H1 (cell line): ENCODE measurements around the gene TGIF1. TPM values are rescaled to one million over a fixed set of nuclear protein-coding genes. Genes with fewer than 3 reads are reported as not detected.

Experiments
- CTCF ChIA-PET: fragments of 300-600 bp; sonication (Branson Sonifier 250); formaldehyde crosslinking; loops from one replicate; lab custom pipeline; 2021; ENCODE audit not compliant: partially characterized antibody; lab: Charles Lee
- POLR2A ChIA-PET: fragments of 300-600 bp; sonication (Branson Sonifier 250); formaldehyde crosslinking; loops from one replicate; lab custom pipeline; 2021; ENCODE audit warnings: inconsistent platforms; ENCODE audit not compliant: partially characterized antibody; lab: Charles Lee
- DNase-seq, 2 experiments: peaks; one replicate each; pipeline versions ENCODE4 v3.0.0 to v3.0.0-alpha.2; 2010 to 2022; ENCODE audit warnings: low spot score in 2 of 2, low read depth in 1 of 2, mixed read lengths in 1 of 2
- FAIRE-seq: peaks from 2 replicates; lab custom pipeline; 2011; peaks lifted over from hg19 to GRCh38; lab: Jason Lieb, UNC
- H2AFZ ChIP-seq: 2 replicates; pipeline ENCODE4 v1.8.1; 2012; ENCODE audit warnings: low read length, inconsistent platforms
- H2AK5ac ChIP-seq: 2 replicates; pipeline ENCODE4 v1.6.1; 2013; ENCODE audit warnings: low read depth, low read length
- H2BK120ac ChIP-seq: replicated peaks from 2 replicates; pipeline ENCODE3; 2013; ENCODE audit warnings: low read depth, low read length, inconsistent platforms
- H2BK12ac ChIP-seq: 2 replicates; pipeline ENCODE4 v1.6.1; 2013; ENCODE audit warnings: low read depth, low read length
- H2BK15ac ChIP-seq: 2 replicates; pipeline ENCODE4 v1.6.1; 2013; ENCODE audit warnings: low read length
- H2BK20ac ChIP-seq: 2 replicates; pipeline ENCODE4 v1.6.1; 2013; ENCODE audit warnings: low read length
- H2BK5ac ChIP-seq: 2 replicates; pipeline ENCODE4 v1.6.1; 2013; ENCODE audit warnings: low read depth, low read length
- H3K14ac ChIP-seq: 2 replicates; pipeline ENCODE4 v1.6.1; 2013; ENCODE audit warnings: inconsistent platforms; ENCODE audit not compliant: insufficient read length
- H3K18ac ChIP-seq: 2 replicates; pipeline ENCODE4 v1.6.1; 2013; ENCODE audit warnings: low read length; ENCODE audit errors: extremely low read depth
- H3K23ac ChIP-seq: 2 replicates; pipeline ENCODE4 v1.6.1; 2013; ENCODE audit warnings: inconsistent platforms; ENCODE audit not compliant: insufficient read length
- H3K23me2 ChIP-seq: 2 replicates; pipeline ENCODE4 v1.6.1; 2013; ENCODE audit warnings: low read depth, low read length
- H3K27ac ChIP-seq: 2 replicates; pipeline ENCODE4 v1.6.1; 2011; ENCODE audit warnings: low read depth, low read length, inconsistent platforms
- H3K27me3 ChIP-seq, 4 experiments: replicated peaks in 1 of 4; 1 replicate in 1 of 4; 2 replicates in 3 of 4; pipeline versions ENCODE4 v1.6.1 to v1.8.1; 2011 to 2013; ENCODE audit warnings: low read length in 3 of 4, mild to moderate bottlenecking in 3 of 4, inconsistent platforms in 2 of 4, mixed read lengths in 2 of 4, moderate library complexity in 1 of 4; ENCODE audit not compliant: control insufficient read depth in 3 of 4, insufficient read depth in 3 of 4; ENCODE audit errors: extremely low read depth in 1 of 4
- H3K36me3 ChIP-seq, 4 experiments: 2 replicates each; pipeline versions ENCODE4 v1.6.1 to v1.8.1; 2011 to 2013; ENCODE audit warnings: mild to moderate bottlenecking in 4 of 4, low read length in 3 of 4, moderate library complexity in 2 of 4, control low read depth in 1 of 4, inconsistent platforms in 1 of 4; ENCODE audit not compliant: insufficient read depth in 4 of 4, control insufficient read depth in 2 of 4
- H3K4ac ChIP-seq: replicated peaks from 2 replicates; pipeline ENCODE3; 2013; ENCODE audit warnings: low read length, low read depth, mixed read lengths, inconsistent platforms; ENCODE audit not compliant: insufficient read length
- H3K4me1 ChIP-seq, 4 experiments: replicated peaks in 1 of 4; 1 replicate in 1 of 4; 2 replicates in 3 of 4; pipeline versions ENCODE4 v1.6.1 to v1.8.1; 2011 to 2013; ENCODE audit warnings: low read length in 3 of 4, inconsistent platforms in 2 of 4, mixed read lengths in 1 of 4; ENCODE audit not compliant: insufficient read depth in 4 of 4, control insufficient read depth in 3 of 4
- H3K4me2 ChIP-seq, 2 experiments: 2 replicates each; pipeline versions ENCODE4 v1.6.1 to v1.8.1; 2011 to 2013; ENCODE audit warnings: low read depth in 2 of 2, low read length in 2 of 2, control low read depth in 1 of 2, inconsistent platforms in 1 of 2, mild to moderate bottlenecking in 1 of 2; ENCODE audit not compliant: insufficient read depth in 1 of 2
- H3K4me3 ChIP-seq, 4 experiments: fragments of 200-600, 300-600 bp in 1 of 4; sonication (generic), shearing (Covaris generic), sonication (Bioruptor Twin) in 1 of 4; 2 replicates each; pipeline versions ENCODE4 v1.5.1 to v1.8.1; 2011 to 2016; ENCODE audit warnings: low read length in 4 of 4, low read depth in 3 of 4, control low read depth in 2 of 4, inconsistent platforms in 2 of 4, mild to moderate bottlenecking in 2 of 4, mixed read lengths in 1 of 4, moderate library complexity in 1 of 4; ENCODE audit not compliant: insufficient read depth in 2 of 4; ENCODE audit errors: extremely low read depth in 1 of 4
- H3K56ac ChIP-seq: replicated peaks from 2 replicates; pipeline ENCODE3; 2013; ENCODE audit warnings: low read depth, mild to moderate bottlenecking, mixed read lengths, low read length, inconsistent platforms; ENCODE audit not compliant: insufficient read length
- H3K79me1 ChIP-seq: 2 replicates; pipeline ENCODE4 v1.6.1; 2013; ENCODE audit warnings: low read depth, low read length, control low read depth
- H3K79me2 ChIP-seq, 2 experiments: 2 replicates each; pipeline versions ENCODE4 v1.6.1 to v1.8.1; 2012 to 2013; ENCODE audit warnings: low read length in 2 of 2, mild to moderate bottlenecking in 2 of 2, inconsistent platforms in 1 of 2; ENCODE audit not compliant: insufficient read depth in 2 of 2, control insufficient read depth in 1 of 2
- H3K9ac ChIP-seq, 4 experiments: replicated peaks in 1 of 4; 1 replicate in 1 of 4; 2 replicates in 3 of 4; pipeline versions ENCODE4 v1.6.1 to v1.8.1; 2011 to 2013; ENCODE audit warnings: low read depth in 3 of 4, low read length in 3 of 4, control low read depth in 2 of 4, mild to moderate bottlenecking in 2 of 4, moderate library complexity in 2 of 4, inconsistent platforms in 1 of 4; ENCODE audit errors: extremely low read depth in 1 of 4
- H3K9me3 ChIP-seq, 2 experiments: 2 replicates each; pipeline versions ENCODE4 v1.6.1 to v1.8.1; 2012 to 2013; ENCODE audit warnings: mild to moderate bottlenecking in 2 of 2, moderate library complexity in 2 of 2, control low read depth in 1 of 2, inconsistent platforms in 1 of 2, low read depth in 1 of 2, low read length in 1 of 2, mixed read lengths in 1 of 2; ENCODE audit not compliant: insufficient read depth in 2 of 2
- H4K20me1 ChIP-seq, 2 experiments: replicated peaks in 1 of 2; 2 replicates each; pipeline versions ENCODE3 to v1.8.1; 2011 to 2013; ENCODE audit warnings: inconsistent platforms in 2 of 2, low read length in 2 of 2, mild to moderate bottlenecking in 1 of 2; ENCODE audit not compliant: insufficient read depth in 2 of 2, control insufficient read depth in 1 of 2
- H4K5ac ChIP-seq: 2 replicates; pipeline ENCODE4 v1.6.1; 2013; ENCODE audit warnings: low read length, low read depth, mixed read lengths, inconsistent platforms; ENCODE audit not compliant: insufficient read length
- H4K8ac ChIP-seq: 2 replicates; pipeline ENCODE4 v1.8.0; 2013; ENCODE audit warnings: mild to moderate bottlenecking, moderate library complexity, low read length, inconsistent platforms; ENCODE audit not compliant: insufficient read depth; ENCODE audit errors: extremely low read depth
- H4K91ac ChIP-seq: replicated peaks from 2 replicates; pipeline ENCODE3; 2013; ENCODE audit warnings: low read length, mixed read lengths, inconsistent platforms; ENCODE audit not compliant: insufficient read length
- CBX5 ChIP-seq: fragments of 300-800, 300-1000 bp; sonication (generic); IDR thresholded peaks from 2 replicates; pipeline ENCODE4 v1.7.1; 2016; ENCODE audit warnings: antibody characterized with exemption, low read length, low read depth
- CHD2 ChIP-seq: IDR thresholded peaks from 2 replicates; pipeline ENCODE4 v1.6.1; 2012; ENCODE audit warnings: low read length, improper control_type of control experiment
- EGR1 ChIP-seq: IDR thresholded peaks from 2 replicates; pipeline ENCODE4 v1.6.1; 2011; ENCODE audit warnings: low read depth, low read length, borderline replicate concordance
- NANOG ChIP-seq: IDR thresholded peaks from 2 replicates; pipeline ENCODE4 v1.6.1; 2011; ENCODE audit warnings: low read length, low read depth, mild to moderate bottlenecking, inconsistent platforms; ENCODE audit not compliant: insufficient read depth, poor library complexity, severe bottlenecking
- PHF8 ChIP-seq: fragments of 200-600 bp; sonication (generic); conservative IDR thresholded peaks from 2 replicates; pipeline ENCODE4 v1.7.1; 2012; ENCODE audit warnings: low read depth, mild to moderate bottlenecking, inconsistent platforms, low read length, moderate library complexity
- TBP ChIP-seq: IDR thresholded peaks from 2 replicates; pipeline ENCODE4 v1.6.1; 2011; ENCODE audit warnings: low read depth, low read length, improper control_type of control experiment
- WGBS, 2 experiments: shearing (Covaris generic) in 1 of 2; methylation state at CpG; one replicate each; pipeline versions ENCODE4 v1.1.6 to v1.1.7; 2013 to 2015; ENCODE audit warnings: low lambda C conversion rate in 2 of 2, mixed read lengths in 2 of 2, inconsistent platforms in 1 of 2, low coverage in 1 of 2, missing lambda C conversion rate in 1 of 2; ENCODE audit not compliant: insufficient replicate concordance in 2 of 2, insufficient coverage in 1 of 2, insufficient read length in 1 of 2; ENCODE audit errors: extremely low coverage in 1 of 2, missing lambda C conversion rate in 1 of 2; 5-methylcytosine and 5-hydroxymethylcytosine counted together
- polyA plus RNA-seq, 7 experiments: library from polyadenylated mRNA; depleted of rRNA in 3 of 7; stranded (reverse) in 5 of 7; unstranded in 2 of 7; fragments of >200 nt in 5 of 7; fragments of 200-250 nt in 2 of 7; gene quantifications; 1 replicate in 5 of 7; 2 replicates in 1 of 7; 4 replicates in 1 of 7; pipeline versions ENCODE4 v1.2.1 to v1.2.3, GENCODE V29; 2011 to 2013; ENCODE audit warnings: missing spikeins in 2 of 7, mixed read lengths in 2 of 7
- total RNA-seq: library from RNA; stranded (reverse); fragmentation: NEBNext Ultra II Directional; extraction: Animal tissue kit (Norgen Biotek cat#: 25700); gene quantifications from 2 replicates; pipeline ENCODE4 v1.2.1, GENCODE V29; 2021

Gene TGIF1
- total and polyA plus RNA-seq, 2 of the 8 experiments (the other 6 are each of a cell fraction or from before 2014, with no cell fraction given): 256 to 262 TPM

DNA sequence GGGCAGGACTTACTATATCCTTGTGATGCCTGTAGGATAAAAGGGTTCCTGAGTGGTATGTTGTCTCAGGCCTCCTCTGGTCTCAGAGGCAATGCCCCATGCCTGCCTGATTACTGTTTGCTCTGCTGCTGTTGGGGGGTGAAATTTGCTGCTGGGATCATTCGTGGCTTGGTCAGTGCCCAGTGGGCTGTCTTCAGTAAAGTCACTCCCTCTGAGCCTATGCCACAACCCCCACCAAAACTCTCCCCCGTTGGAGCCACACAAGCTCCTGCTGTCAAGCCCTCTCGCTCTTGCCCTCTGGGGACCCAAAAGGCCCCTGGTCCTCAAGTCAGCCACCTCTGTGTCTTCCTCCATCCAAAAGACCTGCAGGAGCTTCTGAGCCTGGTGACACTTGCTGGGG, 38.6 kb upstream of the TGIF1 start:
- H4K20me1 ChIP-seq: no peaks in the 10 kb centered on the region
- H3K23me2 ChIP-seq: no peaks in the 10 kb centered on the region
- H3K27me3 ChIP-seq: no peaks in the 10 kb centered on the region; a peak in 1 of 7 replicates
- H3K23ac ChIP-seq: no peak overlapping the region
- no peak for DNase-seq
- no peak overlapping the region for H4K91ac ChIP-seq
- POLR2A ChIA-PET: no interaction called here
- no peak overlapping the region; the same call in 1 of the 2 replicates for H4K8ac ChIP-seq
- no peak overlapping the region for H2BK120ac ChIP-seq
- H3K9ac ChIP-seq: no peak overlapping the region
- H3K79me2 ChIP-seq: no peaks in the 10 kb centered on the region
- no peak overlapping the region for H3K4me2 ChIP-seq
- no peak overlapping the region for H3K18ac ChIP-seq
- H3K4ac ChIP-seq: no peak overlapping the region
- no peak overlapping the region for H4K5ac ChIP-seq
- no peaks in the 10 kb centered on the region for H3K36me3 ChIP-seq
- H2BK15ac ChIP-seq: no peak overlapping the region
- H3K14ac ChIP-seq: no peak overlapping the region
- no peaks in the 10 kb centered on the region for H3K4me1 ChIP-seq
- no peak for TF ChIP-seq TBP
- no peak for TF ChIP-seq EGR1
- no peak for TF ChIP-seq PHF8
- no peak for TF ChIP-seq CBX5
- TF ChIP-seq CHD2: no peak
- TF ChIP-seq NANOG: no peak
- no peak overlapping the region for H2BK20ac ChIP-seq
- CTCF ChIA-PET: interaction anchor here (0.8 kb wide), 1 partner anchor 255 kb away, joined by 3 read pairs; no protein-coding TSS in a partner anchor
- H2AK5ac ChIP-seq: no peak overlapping the region
- FAIRE-seq: no peak
- 84% methylated on average over 3 of the region's 3 CpGs; no CpG with 5 or more reads in 1 of the 2 experiments for WGBS, 2 experiments
- H2BK5ac ChIP-seq: no peak overlapping the region
- H3K56ac ChIP-seq: no peak overlapping the region
- H3K4me3 ChIP-seq: no peak overlapping the region
- H3K9me3 ChIP-seq: no peaks in the 10 kb centered on the region
- no peak overlapping the region for H3K27ac ChIP-seq
- H2BK12ac ChIP-seq: peak overlapping the region; percentile 7; the same call in 1 of the 2 replicates
- H2AFZ ChIP-seq: no peak overlapping the region; the same call in 1 of the 2 replicates
- H3K79me1 ChIP-seq: no peaks in the 10 kb centered on the region
